MM.1S (cell line): ENCODE measurements around the gene WDR17.

Experiments
- DNase-seq: peaks from one replicate; pipeline ENCODE4 v3.0.0-alpha.2; 2015
- H2AFZ ChIP-seq: fragments of 300-600 bp; sonication (generic); 2 replicates; pipeline ENCODE4 v1.6.0; 2016; ENCODE audit warnings: antibody characterized with exemption, low read length
- H3F3A ChIP-seq: fragments of 300-600 bp; sonication (generic); 2 replicates; pipeline ENCODE4 v1.6.1; 2016; ENCODE audit warnings: mild to moderate bottlenecking, antibody characterized with exemption, low read length, moderate library complexity, mixed read lengths; ENCODE audit not compliant: insufficient read depth
- H3K27ac ChIP-seq: fragments of 300-600 bp; sonication (generic); 2 replicates; pipeline ENCODE4 v1.5.1; 2016; ENCODE audit warnings: mild to moderate bottlenecking, low read length
- H3K27me3 ChIP-seq: fragments of 300-600 bp; sonication (generic); replicated peaks from 2 replicates; pipeline ENCODE4 v1.6.0; 2016; ENCODE audit warnings: low read length; ENCODE audit not compliant: insufficient read depth
- H3K36me3 ChIP-seq: fragments of 300-600 bp; sonication (generic); replicated peaks from 2 replicates; pipeline ENCODE4 v1.6.1; 2016; ENCODE audit warnings: mild to moderate bottlenecking, low read length, mixed read lengths; ENCODE audit not compliant: insufficient read depth
- H3K4me1 ChIP-seq: fragments of 300-600 bp; sonication (generic); 2 replicates; pipeline ENCODE4 v1.6.1; 2016; ENCODE audit warnings: low read length, mixed read lengths
- H3K4me2 ChIP-seq: fragments of 300-600 bp; sonication (generic); 2 replicates; pipeline ENCODE4 v1.6.0; 2016; ENCODE audit warnings: low read depth, low read length
- H3K4me3 ChIP-seq: fragments of 300-600 bp; sonication (generic); 2 replicates; pipeline ENCODE4 v1.5.1; 2016; ENCODE audit warnings: low read length, mixed read lengths
- H3K79me2 ChIP-seq: fragments of 300-600 bp; sonication (generic); 2 replicates; pipeline ENCODE4 v1.6.1; 2016; ENCODE audit warnings: mixed run types, low read length, mixed read lengths
- H3K9ac ChIP-seq: fragments of 300-600 bp; sonication (generic); 2 replicates; pipeline ENCODE4 v1.6.1; 2016; ENCODE audit warnings: low read length, mixed read lengths
- H3K9me2 ChIP-seq: fragments of 300-600 bp; sonication (generic); replicated peaks from 2 replicates; pipeline ENCODE4 v1.6.1; 2016; ENCODE audit warnings: mild to moderate bottlenecking, low read length, mixed read lengths; ENCODE audit not compliant: insufficient read depth
- H3K9me3 ChIP-seq: fragments of 300-600 bp; sonication (generic); replicated peaks from 2 replicates; pipeline ENCODE4 v1.6.1; 2016; ENCODE audit warnings: mild to moderate bottlenecking, low read length, mixed read lengths; ENCODE audit not compliant: insufficient read depth
- H4K20me1 ChIP-seq: fragments of 300-600 bp; sonication (generic); 2 replicates; pipeline ENCODE4 v1.6.1; 2016; ENCODE audit warnings: mild to moderate bottlenecking, low read length, moderate library complexity, mixed read lengths; ENCODE audit not compliant: insufficient read depth
- EZH2 ChIP-seq: fragments of 300-600 bp; sonication (generic); optimal IDR thresholded peaks from 2 replicates; pipeline ENCODE3; 2017; ENCODE audit warnings: low read depth, mild to moderate bottlenecking, antibody characterized with exemption, low read length, mixed read lengths
- EZH2phosphoT487 ChIP-seq: fragments of 300-600 bp; sonication (generic); IDR thresholded peaks from 2 replicates; pipeline ENCODE4 v1.6.1; 2018; ENCODE audit warnings: antibody characterized with exemption, low read length
- TF ChIP-seq, protein P1 (sequence below): fragments of 300-600 bp; sonication (generic); IDR thresholded peaks from 2 replicates; pipeline ENCODE4 v1.5.1; 2016; ENCODE audit warnings: antibody characterized with exemption, low read length, mixed read lengths

Gene WDR17

DNA sequence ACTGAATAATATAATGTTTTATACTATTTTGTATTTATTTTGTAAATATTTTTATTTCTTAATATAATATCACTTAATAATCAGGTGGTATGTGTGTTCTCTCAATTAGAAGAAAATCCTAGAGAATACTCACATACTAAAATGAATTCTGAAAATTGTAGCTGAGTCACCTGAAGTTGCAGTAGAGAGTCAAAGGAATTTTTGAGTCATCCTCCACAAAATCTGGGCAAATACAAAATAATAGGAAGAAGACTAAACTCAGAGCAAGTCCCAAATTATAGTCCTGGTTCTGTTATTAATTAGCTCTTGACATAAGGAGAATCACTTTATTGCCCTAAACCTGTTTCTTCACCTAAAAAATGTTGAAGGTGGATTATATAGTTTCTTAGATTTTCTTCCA lies 72.0 kb downstream of the WDR17 start:
- Histone ChIP-seq H3K36me3 (no peaks in the 10 kb centered on the region), H3K79me2 (no peaks in the 10 kb centered on the region), H3F3A (no peaks in the 10 kb centered on the region), H3K27ac (no peak overlapping the region), H3K4me3 (no peak overlapping the region), H3K4me1 (peaks cover 12% of the 10 kb centered on the region), H3K27me3 (no peaks in the 10 kb centered on the region), H3K9me2 (no peaks in the 10 kb centered on the region), H4K20me1 (no peaks in the 10 kb centered on the region), H2AFZ (no peak overlapping the region), H3K4me2 (no peak overlapping the region), H3K9ac (no peak overlapping the region), H3K9me3 (no peaks in the 10 kb centered on the region)
- no peak for DNase-seq
- no peak for TF ChIP-seq EZH2phosphoT487
- TF ChIP-seq EZH2, result no peak
- TF ChIP-seq, protein P1, sequence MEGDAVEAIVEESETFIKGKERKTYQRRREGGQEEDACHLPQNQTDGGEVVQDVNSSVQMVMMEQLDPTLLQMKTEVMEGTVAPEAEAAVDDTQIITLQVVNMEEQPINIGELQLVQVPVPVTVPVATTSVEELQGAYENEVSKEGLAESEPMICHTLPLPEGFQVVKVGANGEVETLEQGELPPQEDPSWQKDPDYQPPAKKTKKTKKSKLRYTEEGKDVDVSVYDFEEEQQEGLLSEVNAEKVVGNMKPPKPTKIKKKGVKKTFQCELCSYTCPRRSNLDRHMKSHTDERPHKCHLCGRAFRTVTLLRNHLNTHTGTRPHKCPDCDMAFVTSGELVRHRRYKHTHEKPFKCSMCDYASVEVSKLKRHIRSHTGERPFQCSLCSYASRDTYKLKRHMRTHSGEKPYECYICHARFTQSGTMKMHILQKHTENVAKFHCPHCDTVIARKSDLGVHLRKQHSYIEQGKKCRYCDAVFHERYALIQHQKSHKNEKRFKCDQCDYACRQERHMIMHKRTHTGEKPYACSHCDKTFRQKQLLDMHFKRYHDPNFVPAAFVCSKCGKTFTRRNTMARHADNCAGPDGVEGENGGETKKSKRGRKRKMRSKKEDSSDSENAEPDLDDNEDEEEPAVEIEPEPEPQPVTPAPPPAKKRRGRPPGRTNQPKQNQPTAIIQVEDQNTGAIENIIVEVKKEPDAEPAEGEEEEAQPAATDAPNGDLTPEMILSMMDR, result no peak

DNA sequence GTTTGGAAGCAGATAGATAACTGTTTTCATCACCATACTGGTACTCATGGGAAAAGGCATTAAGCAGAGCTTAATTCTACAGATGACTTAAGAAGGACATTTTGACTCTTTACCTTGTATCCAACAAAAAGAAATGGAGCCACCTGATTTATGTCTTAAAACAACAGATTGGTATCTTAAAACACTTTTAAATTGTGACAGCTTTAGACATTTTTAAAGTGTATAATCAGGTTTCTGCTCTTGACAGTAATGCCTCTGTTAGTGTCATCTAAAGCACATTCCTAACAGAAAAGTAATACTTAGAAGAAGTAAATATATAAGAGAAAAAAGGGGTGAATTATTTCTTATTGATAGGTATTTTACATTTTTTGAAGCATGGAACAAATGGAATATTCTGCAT lies 73.9 kb downstream of the WDR17 start:
- Histone ChIP-seq H3K9ac (no peak overlapping the region), H3K79me2 (no peaks in the 10 kb centered on the region), H3K9me2 (no peaks in the 10 kb centered on the region), H3F3A (no peaks in the 10 kb centered on the region), H3K4me1 (peaks cover 4% of the 10 kb centered on the region; the same call in 1 of the 2 replicates), H4K20me1 (no peaks in the 10 kb centered on the region), H3K27ac (no peak overlapping the region), H3K4me3 (no peak overlapping the region), H3K36me3 (no peaks in the 10 kb centered on the region), H3K27me3 (no peaks in the 10 kb centered on the region), H2AFZ (no peak overlapping the region), H3K9me3 (no peaks in the 10 kb centered on the region), H3K4me2 (no peak overlapping the region)
- TF ChIP-seq EZH2, result no peak
- no peak for TF ChIP-seq EZH2phosphoT487
- TF ChIP-seq, protein P1, result no peak
- no peak for DNase-seq

DNA sequence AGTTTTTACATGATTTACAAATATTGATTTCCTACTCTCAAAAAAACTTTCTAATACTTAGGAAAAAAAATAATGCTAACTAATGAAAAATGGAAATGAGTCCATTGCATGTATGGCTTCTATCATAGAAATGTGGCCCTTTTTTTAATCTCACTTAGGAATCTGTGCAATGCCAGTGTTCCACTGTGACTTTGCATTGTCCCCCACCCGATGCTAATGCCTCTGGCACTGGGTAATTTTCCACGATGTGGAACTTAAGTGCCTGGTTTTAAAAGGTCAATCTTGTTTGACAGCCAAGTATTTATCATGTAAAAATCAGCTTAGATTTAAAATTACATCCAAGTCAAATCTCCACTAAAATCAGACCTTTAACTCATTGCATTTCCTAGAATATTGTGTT lies 76.6 kb downstream of the WDR17 start:
- no peaks in the 10 kb centered on the region for H3K79me2 ChIP-seq
- H3K9me2 ChIP-seq, result no peaks in the 10 kb centered on the region
- no peak for DNase-seq
- H4K20me1 ChIP-seq, result no peaks in the 10 kb centered on the region
- H3K27ac ChIP-seq, result no peak overlapping the region
- no peaks in the 10 kb centered on the region for H3K36me3 ChIP-seq
- H3K9ac ChIP-seq, result no peak overlapping the region
- H2AFZ ChIP-seq, result no peak overlapping the region
- H3K4me1 ChIP-seq, result no peaks in the 10 kb centered on the region
- H3F3A ChIP-seq, result no peaks in the 10 kb centered on the region
- H3K27me3 ChIP-seq, result no peaks in the 10 kb centered on the region
- H3K9me3 ChIP-seq, result no peaks in the 10 kb centered on the region
- no peak overlapping the region for H3K4me3 ChIP-seq
- no peak overlapping the region for H3K4me2 ChIP-seq
- no peak for TF ChIP-seq EZH2phosphoT487
- TF ChIP-seq, protein P1, result no peak
